Measurements from ENCODE around the gene RDH11.

GRCh38 chr14:67736771-67737170, 41.2 kb upstream of the RDH11 start:
- TF ChIP-seq CTCF (conservative IDR thresholded peaks at IDR 0.05; ENCODE audit: low read length) = no peak
- no peak for TF ChIP-seq EZH2phosphoT487 (IDR thresholded peaks at IDR 0.05; ENCODE audit: borderline replicate concordance)
